ENCODE results near the gene TTC33. TPM values are rescaled to one million over a fixed set of nuclear protein-coding genes. Genes with fewer than 3 reads are reported as not detected.

The TTC33 gene
- total and polyA plus RNA-seq, 2 of the 4 experiments (the other 2 are of a cell fraction) = 3.1 to 8.1 TPM

DNA sequence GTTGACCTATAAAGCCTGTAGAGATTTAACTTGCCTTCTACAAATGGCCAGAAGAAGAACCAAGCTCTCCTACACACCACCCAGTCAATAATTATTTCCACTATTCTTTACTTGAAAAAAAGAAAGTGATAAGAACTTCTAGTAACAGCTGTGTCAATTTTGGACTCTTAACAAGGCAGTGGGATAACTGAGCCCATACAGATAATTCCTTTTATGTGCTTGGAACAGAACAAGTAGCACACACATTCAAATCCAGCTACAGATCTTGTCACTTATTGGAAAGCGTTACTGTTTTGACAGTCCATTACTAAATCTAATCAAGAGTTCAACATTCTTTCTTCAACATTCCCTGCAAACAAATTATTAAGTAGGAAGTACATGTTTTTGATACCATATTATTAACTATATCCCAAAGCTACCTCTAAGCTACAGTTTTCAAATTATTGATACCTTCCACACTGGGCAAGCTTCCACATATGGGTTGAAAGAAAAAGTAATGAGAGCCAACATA, 69.7 kb downstream of the TTC33 start:
- WGBS, 2 experiments (ENCODE audit: extremely low coverage in 2 of 2, insufficient read length in 1 of 2) = no CpG with 5 or more reads among the region's 1 CpG
- H2AK5ac ChIP-seq (ENCODE audit: low read depth, low read length) = no peak overlapping the region
- H3K79me1 ChIP-seq (ENCODE audit: low read depth in 1 of 2, low read length in 2 of 2) = peaks cover 9 to 36% of the 10 kb centered on the region in 2 experiments; a peak in 3 of 4 replicates
- no TSS peak for BruUV-seq (replicated peaks)
- H3K36me3 ChIP-seq (ENCODE audit: control insufficient read depth, insufficient read depth, low read length) = no peaks in the 10 kb centered on the region
- no peak overlapping the region for H3K56ac ChIP-seq (ENCODE audit: extremely low read depth, insufficient read depth, low read length)
- H2BK120ac ChIP-seq (ENCODE audit: low read depth, low read length) = no peak overlapping the region
- no peak overlapping the region for H3K18ac ChIP-seq (ENCODE audit: low read depth, low read length)
- no peak overlapping the region for H3K4me3 ChIP-seq (ENCODE audit: insufficient read depth, low read depth, low read length)
- intact Hi-C loops (cut with micrococcal nuclease) (loop anchor here (1.0 to 10.0 kb wide), 4 partner anchors 519 to 1105 kb away; no protein-coding TSS in a partner anchor), dilution Hi-C loops (cut with HindIII; ENCODE audit: low sequenced_read_pairs, unreplicated experiment) (no loop called here), in situ Hi-C loops (cut with MboI; ENCODE audit: low sequenced_read_pairs) (loop anchor here (5.0 kb wide), 1 partner anchor 969 kb away; no protein-coding TSS in a partner anchor)
- no peaks in the 10 kb centered on the region for H3K9me1 ChIP-seq (ENCODE audit: insufficient read depth, low read length)
- no peak overlapping the region for H4K91ac ChIP-seq (ENCODE audit: insufficient read depth, low read depth, low read length)
- H4K8ac ChIP-seq (ENCODE audit: low read depth in 2 of 2, low read length in 2 of 2) = no peak overlapping the region
- POLR2A ChIA-PET (ENCODE audit: unreplicated experiment) = no interaction called here
- no peak for TF ChIP-seq SMC3 (IDR thresholded peaks at IDR 0.05; ENCODE audit: low read depth, low read length)
- no peak for TF ChIP-seq FOS (IDR thresholded peaks at IDR 0.05; ENCODE audit: low read depth, low read length)
- TF ChIP-seq, protein P1, sequence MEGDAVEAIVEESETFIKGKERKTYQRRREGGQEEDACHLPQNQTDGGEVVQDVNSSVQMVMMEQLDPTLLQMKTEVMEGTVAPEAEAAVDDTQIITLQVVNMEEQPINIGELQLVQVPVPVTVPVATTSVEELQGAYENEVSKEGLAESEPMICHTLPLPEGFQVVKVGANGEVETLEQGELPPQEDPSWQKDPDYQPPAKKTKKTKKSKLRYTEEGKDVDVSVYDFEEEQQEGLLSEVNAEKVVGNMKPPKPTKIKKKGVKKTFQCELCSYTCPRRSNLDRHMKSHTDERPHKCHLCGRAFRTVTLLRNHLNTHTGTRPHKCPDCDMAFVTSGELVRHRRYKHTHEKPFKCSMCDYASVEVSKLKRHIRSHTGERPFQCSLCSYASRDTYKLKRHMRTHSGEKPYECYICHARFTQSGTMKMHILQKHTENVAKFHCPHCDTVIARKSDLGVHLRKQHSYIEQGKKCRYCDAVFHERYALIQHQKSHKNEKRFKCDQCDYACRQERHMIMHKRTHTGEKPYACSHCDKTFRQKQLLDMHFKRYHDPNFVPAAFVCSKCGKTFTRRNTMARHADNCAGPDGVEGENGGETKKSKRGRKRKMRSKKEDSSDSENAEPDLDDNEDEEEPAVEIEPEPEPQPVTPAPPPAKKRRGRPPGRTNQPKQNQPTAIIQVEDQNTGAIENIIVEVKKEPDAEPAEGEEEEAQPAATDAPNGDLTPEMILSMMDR (conservative IDR thresholded peaks at IDR 0.05; ENCODE audit: low read depth, low read length) = no peak
- TF ChIP-seq, protein P2, sequence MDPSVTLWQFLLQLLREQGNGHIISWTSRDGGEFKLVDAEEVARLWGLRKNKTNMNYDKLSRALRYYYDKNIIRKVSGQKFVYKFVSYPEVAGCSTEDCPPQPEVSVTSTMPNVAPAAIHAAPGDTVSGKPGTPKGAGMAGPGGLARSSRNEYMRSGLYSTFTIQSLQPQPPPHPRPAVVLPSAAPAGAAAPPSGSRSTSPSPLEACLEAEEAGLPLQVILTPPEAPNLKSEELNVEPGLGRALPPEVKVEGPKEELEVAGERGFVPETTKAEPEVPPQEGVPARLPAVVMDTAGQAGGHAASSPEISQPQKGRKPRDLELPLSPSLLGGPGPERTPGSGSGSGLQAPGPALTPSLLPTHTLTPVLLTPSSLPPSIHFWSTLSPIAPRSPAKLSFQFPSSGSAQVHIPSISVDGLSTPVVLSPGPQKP (IDR thresholded peaks at IDR 0.05; ENCODE audit: borderline replicate concordance, low read depth, low read length) = no peak
- no peak for TF ChIP-seq CHD1 (IDR thresholded peaks at IDR 0.05; ENCODE audit: low read depth, low read length)
- TF ChIP-seq NFE2L2 (IDR thresholded peaks at IDR 0.05; ENCODE audit: low read depth, low read length) = no peak
- no peak for TF ChIP-seq CEBPB (IDR thresholded peaks at IDR 0.05; ENCODE audit: low read depth, low read length)
- TF ChIP-seq RAD21 (IDR thresholded peaks at IDR 0.05; ENCODE audit: low read length) = no peak
- TF ChIP-seq MAZ (IDR thresholded peaks at IDR 0.05; ENCODE audit: borderline replicate concordance, low read depth, low read length) = no peak
- no peak for TF ChIP-seq RCOR1 (IDR thresholded peaks at IDR 0.05; ENCODE audit: insufficient replicate concordance, low read length)
- TF ChIP-seq, protein P3, sequence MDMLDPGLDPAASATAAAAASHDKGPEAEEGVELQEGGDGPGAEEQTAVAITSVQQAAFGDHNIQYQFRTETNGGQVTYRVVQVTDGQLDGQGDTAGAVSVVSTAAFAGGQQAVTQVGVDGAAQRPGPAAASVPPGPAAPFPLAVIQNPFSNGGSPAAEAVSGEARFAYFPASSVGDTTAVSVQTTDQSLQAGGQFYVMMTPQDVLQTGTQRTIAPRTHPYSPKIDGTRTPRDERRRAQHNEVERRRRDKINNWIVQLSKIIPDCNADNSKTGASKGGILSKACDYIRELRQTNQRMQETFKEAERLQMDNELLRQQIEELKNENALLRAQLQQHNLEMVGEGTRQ (IDR thresholded peaks at IDR 0.05; ENCODE audit: low read depth, low read length) = no peak
- TF ChIP-seq MAFK (IDR thresholded peaks at IDR 0.05; ENCODE audit: low read depth, low read length) = no peak
- no peak for TF ChIP-seq RFX5 (IDR thresholded peaks at IDR 0.05; ENCODE audit: low read depth, low read length)
- TF ChIP-seq BHLHE40 (IDR thresholded peaks at IDR 0.05; ENCODE audit: low read depth, low read length) = no peak
- TF ChIP-seq POLR2A (IDR thresholded peaks at IDR 0.05; ENCODE audit: low read depth, low read length) = no peak
- TF ChIP-seq MXI1 (IDR thresholded peaks at IDR 0.05; ENCODE audit: borderline replicate concordance, low read depth, low read length) = no peak
- no peak overlapping the region for H3K23ac ChIP-seq (ENCODE audit: low read depth, low read length)
- no peak overlapping the region for H3K14ac ChIP-seq (replicated peaks; ENCODE audit: low read depth, low read length)
- no peak overlapping the region for H3K4me2 ChIP-seq (ENCODE audit: low read depth, low read length)
- no peak overlapping the region for H4K5ac ChIP-seq (ENCODE audit: low read depth, low read length)
- no peak overlapping the region for H2BK5ac ChIP-seq (ENCODE audit: low read depth, low read length, poor library complexity, severe bottlenecking)
- no peak overlapping the region for H2BK20ac ChIP-seq (ENCODE audit: low read depth, low read length)
- DNase-seq (no peak), ATAC-seq (ENCODE audit: low read depth) (no peak)
- no peaks in the 10 kb centered on the region for H3K27me3 ChIP-seq (ENCODE audit: control insufficient read depth, insufficient read depth, low read length)
- H3K4ac ChIP-seq (ENCODE audit: low read depth, low read length) = no peak overlapping the region
- no peak overlapping the region for H3K9ac ChIP-seq (ENCODE audit: low read depth, low read length)
- H3K9me3 ChIP-seq (ENCODE audit: control insufficient read depth, insufficient read depth, low read length) = no peaks in the 10 kb centered on the region
- H2BK15ac ChIP-seq (ENCODE audit: low read depth, low read length) = no peak overlapping the region
- peaks cover 11% of the 10 kb centered on the region for H3K4me1 ChIP-seq (ENCODE audit: control insufficient read depth, insufficient read depth, low read length)
- no peak overlapping the region for H3K27ac ChIP-seq (ENCODE audit: insufficient read depth, low read length)
- CTCF ChIA-PET = interaction anchor here (1.9 kb wide), 1 partner anchor 520 kb away, joined by 4 read pairs; no protein-coding TSS in a partner anchor
- no peak overlapping the region for H2AFZ ChIP-seq (replicated peaks; ENCODE audit: low read length, poor library complexity)
- no peaks in the 10 kb centered on the region for H4K20me1 ChIP-seq (ENCODE audit: insufficient read depth, low read length)
- no peak overlapping the region for H2AK9ac ChIP-seq (replicated peaks; ENCODE audit: low read depth, low read length, poor library complexity)

All from IMR-90 (cell line).